Ovary (tissue), 3 donors: ENCODE data around the gene ADAMTS2.

Experiments used
- EP300 ChIP-seq: sonication (generic); formaldehyde crosslinking; IDR thresholded peaks from one replicate; pipeline ENCODE4 v1.6.1; 2017; ENCODE audit warnings: antibody characterized with exemption
- POLR2A ChIP-seq: fragments of 450-650 bp; IDR thresholded peaks from one replicate; pipeline ENCODE4 v1.6.1; 2017; ENCODE audit warnings: antibody characterized with exemption, mild to moderate bottlenecking, moderate library complexity
- TF ChIP-seq, protein P1 (sequence below), 3 donors: fragments of 450-650 bp in 2 of 3; fragments of 200-600 bp in 1 of 3; IDR thresholded peaks; one replicate each; pipeline versions ENCODE4 v1.5.1 to v1.8.0; 2016 to 2022; ENCODE audit warnings: antibody characterized with exemption in 3 of 3, mild to moderate bottlenecking in 1 of 3
- donor health status: DM: no; HTN: no; CAD: no.

DNA sequence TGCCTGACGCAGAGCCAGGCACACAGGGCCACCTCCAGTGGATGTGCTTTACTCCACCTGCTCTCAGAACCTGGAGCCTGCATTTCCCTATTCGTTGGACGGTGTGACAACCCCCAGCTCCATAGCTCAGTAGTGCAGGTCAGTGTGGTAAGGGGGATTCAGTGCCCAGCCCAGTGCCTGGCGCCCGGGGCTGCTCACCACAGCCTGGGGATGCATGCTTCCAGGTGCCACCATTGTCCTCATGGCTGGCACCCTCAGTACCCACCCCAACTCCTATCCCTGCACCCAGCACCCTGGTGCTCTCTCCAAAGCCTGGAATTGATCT lies 32.8 kb upstream of the ADAMTS2 start:
- TF ChIP-seq, protein P1, sequence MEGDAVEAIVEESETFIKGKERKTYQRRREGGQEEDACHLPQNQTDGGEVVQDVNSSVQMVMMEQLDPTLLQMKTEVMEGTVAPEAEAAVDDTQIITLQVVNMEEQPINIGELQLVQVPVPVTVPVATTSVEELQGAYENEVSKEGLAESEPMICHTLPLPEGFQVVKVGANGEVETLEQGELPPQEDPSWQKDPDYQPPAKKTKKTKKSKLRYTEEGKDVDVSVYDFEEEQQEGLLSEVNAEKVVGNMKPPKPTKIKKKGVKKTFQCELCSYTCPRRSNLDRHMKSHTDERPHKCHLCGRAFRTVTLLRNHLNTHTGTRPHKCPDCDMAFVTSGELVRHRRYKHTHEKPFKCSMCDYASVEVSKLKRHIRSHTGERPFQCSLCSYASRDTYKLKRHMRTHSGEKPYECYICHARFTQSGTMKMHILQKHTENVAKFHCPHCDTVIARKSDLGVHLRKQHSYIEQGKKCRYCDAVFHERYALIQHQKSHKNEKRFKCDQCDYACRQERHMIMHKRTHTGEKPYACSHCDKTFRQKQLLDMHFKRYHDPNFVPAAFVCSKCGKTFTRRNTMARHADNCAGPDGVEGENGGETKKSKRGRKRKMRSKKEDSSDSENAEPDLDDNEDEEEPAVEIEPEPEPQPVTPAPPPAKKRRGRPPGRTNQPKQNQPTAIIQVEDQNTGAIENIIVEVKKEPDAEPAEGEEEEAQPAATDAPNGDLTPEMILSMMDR (IDR thresholded peaks at IDR 0.05), result no peak
- TF ChIP-seq POLR2A (no peak), EP300 (no peak)
